SK-N-MC (cell line): ENCODE measurements around the gene DNAH9.

Experiments
- EZH2 ChIP-seq: fragments of 200-600 bp; sonication (generic); IDR thresholded peaks from one replicate; pipeline ENCODE4 v1.6.1; 2017; ENCODE audit warnings: antibody characterized with exemption
- FOXP2 ChIP-seq: optimal IDR thresholded peaks from 2 replicates; pipeline ENCODE3; 2011; ENCODE audit warnings: mild to moderate bottlenecking, moderate library complexity; ENCODE audit not compliant: insufficient read depth; ENCODE audit errors: extremely low read length, control extremely low read depth
- POLR2AphosphoS5 ChIP-seq: IDR thresholded peaks from 2 replicates; pipeline ENCODE4 v1.6.1; 2012; ENCODE audit warnings: mild to moderate bottlenecking, low read depth, low read length, borderline replicate concordance

DNA sequence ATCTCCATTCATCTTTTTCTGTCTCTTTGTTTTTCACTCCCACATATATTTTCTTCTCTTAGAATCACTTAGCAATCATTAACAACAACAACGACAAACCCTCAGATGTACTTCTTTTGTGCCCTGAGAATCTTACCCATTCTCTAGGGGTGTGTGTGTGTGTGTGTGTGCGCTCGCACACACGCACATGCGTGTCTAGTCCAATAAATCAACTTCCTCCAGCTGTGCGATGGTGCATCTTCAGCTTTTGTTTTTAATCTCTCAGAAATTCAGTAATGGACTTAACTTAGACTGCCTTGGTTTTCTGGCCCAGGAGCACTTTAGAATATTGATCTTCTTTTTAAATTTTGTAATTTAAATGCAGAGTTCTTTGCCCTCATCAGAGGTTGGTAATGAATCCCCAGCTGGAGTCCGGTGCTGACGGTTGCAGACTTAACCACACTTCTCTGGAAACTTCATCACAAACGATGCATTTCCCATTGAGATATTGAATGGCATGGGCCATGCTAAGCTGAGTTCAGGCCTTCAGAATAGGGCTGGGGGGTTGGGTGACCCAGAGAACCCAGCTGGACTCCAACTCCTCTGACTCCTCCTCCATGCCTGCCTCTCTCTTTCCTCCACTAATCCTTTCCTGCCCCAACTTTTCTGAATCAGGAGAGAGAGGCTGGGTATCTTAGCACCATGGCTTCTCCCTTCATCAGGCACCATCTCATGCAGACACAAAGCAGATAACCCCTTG, 205.1 kb downstream of the DNAH9 start:
- TF ChIP-seq EZH2, result no peak
- TF ChIP-seq POLR2AphosphoS5, result no peak
- no peak for TF ChIP-seq FOXP2
